ENCODE measurements around the gene MAP2K4.

- TF ChIP-seq EZH2 (IDR thresholded peaks at IDR 0.05; ENCODE audit: borderline replicate concordance, insufficient read depth, low read depth, low read length, poor library complexity, severe bottlenecking) (no peak), CTCF (IDR thresholded peaks at IDR 0.05) (no peak)
Observed at GRCh38 chr17:12134587-12134986, 113.9 kb downstream of the MAP2K4 start.

Data from B cell (primary cell).